Caco-2 (cell line): ENCODE results near the gene NCOA4. TPM values are rescaled to one million over a fixed set of nuclear protein-coding genes. Genes with fewer than 3 reads are reported as not detected.
A peak's percentile ranks its signal among the peaks of the same experiment; 100 is the strongest.

Source experiments
- BruUV-seq: library from RNA; stranded (reverse); fragments of 400-500 nt; replicated peaks from 2 replicates; lab custom pipeline; 2021; lab: Mats Ljungman, UMichigan
- CTCF ChIA-PET: fragments of 300-600 bp; sonication (Branson Sonifier 250); formaldehyde crosslinking; loops from one replicate; lab custom pipeline; 2022; ENCODE audit warnings: antibody characterized with exemption; lab: Charles Lee
- POLR2A ChIA-PET: fragments of 300-600 bp; sonication (Branson Sonifier 250); formaldehyde crosslinking; loops from one replicate; lab custom pipeline; 2022; ENCODE audit warnings: antibody characterized with exemption; lab: Charles Lee
- DNase-seq, 2 experiments: peaks; one replicate each; pipeline versions ENCODE4 v3.0.0 to v3.0.0-alpha.2; 2020 to 2022
- H3K27me3 ChIP-seq: replicated peaks from 2 replicates; pipeline ENCODE4 v1.6.0; 2011; ENCODE audit warnings: low read length; ENCODE audit not compliant: control insufficient read depth, insufficient read depth
- H3K36me3 ChIP-seq: 2 replicates; pipeline ENCODE4 v1.5.1; 2011; ENCODE audit warnings: low read length; ENCODE audit not compliant: control insufficient read depth, insufficient read depth
- H3K4me1 ChIP-seq: fragments of 250-450 bp; sonication (Bioruptor Pico); 2 replicates; pipeline ENCODE4 v1.5.1; 2020; ENCODE audit warnings: mild to moderate bottlenecking
- H3K4me3 ChIP-seq: 2 replicates; pipeline ENCODE4 v1.5.1; 2011; ENCODE audit warnings: low read depth, mild to moderate bottlenecking, control low read depth, low read length
- H3K9me3 ChIP-seq: fragments of 250-450 bp; sonication (Bioruptor Pico); 2 replicates; pipeline ENCODE4 v1.5.1; 2020; ENCODE audit warnings: mild to moderate bottlenecking, moderate library complexity
- H3K27ac Mint-ChIP-seq: one replicate; pipeline ENCODE4 v1.8.0; 2022; ENCODE audit warnings: mixed read lengths; ENCODE audit not compliant: unreplicated experiment
- H3K27me3 Mint-ChIP-seq: one replicate; pipeline ENCODE4 v1.8.0; 2022; ENCODE audit warnings: mixed read lengths; ENCODE audit not compliant: insufficient read depth, unreplicated experiment
- H3K36me3 Mint-ChIP-seq: one replicate; pipeline ENCODE4 v1.8.0; 2022; ENCODE audit warnings: mild to moderate bottlenecking, mixed read lengths; ENCODE audit not compliant: insufficient read depth, unreplicated experiment
- H3K4me1 Mint-ChIP-seq: one replicate; pipeline ENCODE4 v1.8.0; 2022; ENCODE audit warnings: low read depth, mixed read lengths; ENCODE audit not compliant: unreplicated experiment
- H3K4me3 Mint-ChIP-seq: one replicate; pipeline ENCODE4 v1.8.0; 2022; ENCODE audit warnings: mild to moderate bottlenecking, moderate library complexity, mixed read lengths; ENCODE audit not compliant: unreplicated experiment
- H3K9me3 Mint-ChIP-seq: one replicate; pipeline ENCODE4 v1.8.0; 2022; ENCODE audit warnings: mixed read lengths; ENCODE audit not compliant: unreplicated experiment
- intact Hi-C: fragments of 100-400 bp; cut with micrococcal nuclease; formaldehyde crosslinking; loops from one replicate; pipeline ENCODE4 v1.10.0; 2022; ENCODE audit not compliant: unreplicated experiment
- total RNA-seq: library from RNA; stranded (reverse); gene quantifications from 2 replicates; pipeline ENCODE4 v1.2.3, GENCODE V29; 2022
- TF ChIP-seq, protein P1 (sequence below), 2 experiments: fragments of 200-600 bp in 1 of 2; IDR thresholded peaks; 1 replicate in 1 of 2; 2 replicates in 1 of 2; pipeline versions ENCODE4 v1.5.1 to v1.8.0; 2011 to 2022; ENCODE audit warnings: antibody characterized with exemption in 1 of 2, control low read depth in 1 of 2, inconsistent platforms in 1 of 2, low read depth in 1 of 2, low read length in 1 of 2, mild to moderate bottlenecking in 1 of 2, moderate library complexity in 1 of 2; ENCODE audit not compliant: insufficient read depth in 1 of 2, severe bottlenecking in 1 of 2, unreplicated experiment in 1 of 2

Gene NCOA4
- total RNA-seq, 1 experiment from 2014 or later, result 139 TPM

DNA sequence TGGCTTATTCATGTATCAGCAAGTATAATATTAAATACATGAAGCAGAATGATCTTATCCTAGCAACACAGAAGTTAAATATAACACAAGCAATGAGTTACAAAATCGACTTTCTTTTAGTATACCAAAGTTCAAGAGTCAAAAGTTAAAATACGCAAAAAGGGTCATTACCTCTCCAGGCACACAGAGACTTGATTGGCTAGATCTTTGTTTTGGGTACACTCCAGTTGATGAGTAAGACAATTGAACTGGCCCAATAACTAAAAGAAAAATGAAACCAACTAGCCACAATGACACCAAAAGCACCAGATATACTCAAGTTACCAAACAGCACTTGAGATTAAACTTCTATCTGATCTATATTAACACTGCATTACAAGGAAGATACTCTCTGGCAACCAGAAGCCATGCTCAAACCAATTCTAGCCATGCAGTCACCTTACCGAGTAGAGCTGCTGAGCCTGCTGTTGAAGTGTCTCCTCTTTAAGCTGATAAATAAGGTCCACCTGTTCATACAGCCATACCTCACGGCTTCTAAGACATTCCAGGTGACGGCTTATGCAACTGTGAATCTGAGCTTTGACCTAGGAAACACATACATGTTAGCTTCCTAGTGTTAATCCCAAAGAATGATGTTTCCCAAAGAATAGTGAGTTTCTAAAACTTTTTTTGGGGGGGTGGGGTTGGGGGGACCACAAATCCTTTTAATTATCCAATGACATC lies 15.6 kb downstream of the NCOA4 start:
- intact Hi-C loops, result no loop called here
- Mint-ChIP-seq H3K27ac (peak overlapping the region; percentile 72), H3K36me3 (peaks cover 77% of the 10 kb centered on the region), H3K4me1 (peaks cover 23% of the 10 kb centered on the region), H3K27me3 (no peaks in the 10 kb centered on the region), H3K4me3 (no peak overlapping the region), H3K9me3 (no peaks in the 10 kb centered on the region)
- POLR2A ChIA-PET, result interaction anchor here (1.5 kb wide), 1 partner anchor 8 kb away, joined by 6 read pairs; no protein-coding TSS in a partner anchor
- TF ChIP-seq, protein P1, sequence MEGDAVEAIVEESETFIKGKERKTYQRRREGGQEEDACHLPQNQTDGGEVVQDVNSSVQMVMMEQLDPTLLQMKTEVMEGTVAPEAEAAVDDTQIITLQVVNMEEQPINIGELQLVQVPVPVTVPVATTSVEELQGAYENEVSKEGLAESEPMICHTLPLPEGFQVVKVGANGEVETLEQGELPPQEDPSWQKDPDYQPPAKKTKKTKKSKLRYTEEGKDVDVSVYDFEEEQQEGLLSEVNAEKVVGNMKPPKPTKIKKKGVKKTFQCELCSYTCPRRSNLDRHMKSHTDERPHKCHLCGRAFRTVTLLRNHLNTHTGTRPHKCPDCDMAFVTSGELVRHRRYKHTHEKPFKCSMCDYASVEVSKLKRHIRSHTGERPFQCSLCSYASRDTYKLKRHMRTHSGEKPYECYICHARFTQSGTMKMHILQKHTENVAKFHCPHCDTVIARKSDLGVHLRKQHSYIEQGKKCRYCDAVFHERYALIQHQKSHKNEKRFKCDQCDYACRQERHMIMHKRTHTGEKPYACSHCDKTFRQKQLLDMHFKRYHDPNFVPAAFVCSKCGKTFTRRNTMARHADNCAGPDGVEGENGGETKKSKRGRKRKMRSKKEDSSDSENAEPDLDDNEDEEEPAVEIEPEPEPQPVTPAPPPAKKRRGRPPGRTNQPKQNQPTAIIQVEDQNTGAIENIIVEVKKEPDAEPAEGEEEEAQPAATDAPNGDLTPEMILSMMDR (IDR thresholded peaks at IDR 0.05; ENCODE audit: insufficient read depth in 1 of 2, low read depth in 1 of 2, low read length in 1 of 2, severe bottlenecking in 1 of 2, unreplicated experiment in 1 of 2), result no peak
- CTCF ChIA-PET, result interaction anchor here (1.5 kb wide), 1 partner anchor 8 kb away, joined by 11 read pairs; no protein-coding TSS in a partner anchor
- BruUV-seq, result no TSS peak
- H3K4me3 ChIP-seq, result no peak overlapping the region
- H3K9me3 ChIP-seq, result no peaks in the 10 kb centered on the region
- no peaks in the 10 kb centered on the region for H3K27me3 ChIP-seq
- DNase-seq, result peak; percentile 52 to 59
- 0 out of 2 replicates have a peak, but pooled peaks cover 1% of the 10 kb centered on the region for H3K36me3 ChIP-seq
- H3K4me1 ChIP-seq, result peaks cover 28% of the 10 kb centered on the region

DNA sequence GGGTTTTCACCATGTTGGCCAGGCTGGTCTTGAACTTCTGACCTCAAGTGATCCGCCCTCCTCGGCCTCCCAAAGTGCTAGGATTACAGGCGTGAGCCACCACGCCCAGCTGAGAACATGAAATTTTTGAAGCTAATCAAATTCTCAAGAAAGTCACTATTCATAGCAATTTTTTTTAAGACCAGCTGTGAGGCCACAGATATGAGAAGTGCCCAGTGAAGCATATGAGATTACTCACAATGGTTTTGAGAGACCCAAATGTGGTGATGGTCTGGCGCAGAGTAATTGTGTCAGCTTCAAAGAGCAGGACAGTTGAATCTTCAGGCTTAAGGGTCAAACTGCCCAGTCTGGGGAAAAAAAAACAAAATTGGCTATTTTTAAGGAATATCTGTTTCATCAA lies 16.2 kb downstream of the NCOA4 start:
- no peaks in the 10 kb centered on the region for H3K27me3 ChIP-seq
- no peaks in the 10 kb centered on the region for H3K9me3 ChIP-seq
- Mint-ChIP-seq H3K9me3 (no peaks in the 10 kb centered on the region), H3K27me3 (no peaks in the 10 kb centered on the region), H3K4me1 (peaks cover 18% of the 10 kb centered on the region), H3K27ac (peak overlapping the region; percentile 72), H3K4me3 (no peak overlapping the region), H3K36me3 (peaks cover 77% of the 10 kb centered on the region)
- DNase-seq, result no peak
- TF ChIP-seq, protein P1 (IDR thresholded peaks at IDR 0.05; ENCODE audit: insufficient read depth in 1 of 2, low read depth in 1 of 2, low read length in 1 of 2, severe bottlenecking in 1 of 2, unreplicated experiment in 1 of 2), result no peak
- BruUV-seq, result no TSS peak
- peaks cover 22% of the 10 kb centered on the region for H3K4me1 ChIP-seq
- H3K4me3 ChIP-seq, result no peak overlapping the region
- ChIA-PET POLR2A (interaction anchor here (1.5 kb wide), 1 partner anchor 9 kb away, joined by 6 read pairs; no protein-coding TSS in a partner anchor), CTCF (interaction anchor here (1.5 kb wide), 1 partner anchor 9 kb away, joined by 11 read pairs; no protein-coding TSS in a partner anchor)
- H3K36me3 ChIP-seq, result 0 out of 2 replicates have a peak, but pooled peaks cover under 1% of the 10 kb centered on the region
- intact Hi-C loops, result no loop called here

DNA sequence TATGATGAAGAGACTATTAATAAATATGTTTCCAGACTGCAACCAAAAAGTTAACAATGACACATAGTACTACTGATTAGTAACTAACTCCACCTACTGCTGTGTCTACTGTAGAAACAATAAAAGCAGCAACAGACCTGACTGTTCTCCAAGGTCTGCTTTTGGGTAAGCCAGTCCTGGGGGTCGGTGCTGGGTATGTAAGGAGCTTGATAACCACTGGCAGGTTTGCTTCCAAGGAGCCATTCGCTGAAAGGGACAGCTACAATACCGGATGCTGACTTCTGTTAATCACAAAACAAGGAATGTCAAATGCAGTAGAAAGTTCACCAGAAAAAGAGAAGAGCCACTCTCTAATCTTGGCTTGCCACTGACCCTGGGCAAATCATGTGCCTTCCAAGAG lies 17.7 kb downstream of the NCOA4 start:
- Histone ChIP-seq H3K36me3 (0 out of 2 replicates have a peak, but pooled peaks cover 2% of the 10 kb centered on the region), H3K4me3 (no peak overlapping the region), H3K4me1 (peaks cover 11% of the 10 kb centered on the region; the same call in 1 of the 2 replicates), H3K27me3 (no peaks in the 10 kb centered on the region), H3K9me3 (no peaks in the 10 kb centered on the region)
- Mint-ChIP-seq H3K9me3 (no peaks in the 10 kb centered on the region), H3K4me3 (no peak overlapping the region), H3K36me3 (peaks cover 88% of the 10 kb centered on the region), H3K27me3 (no peaks in the 10 kb centered on the region), H3K27ac (no peak overlapping the region), H3K4me1 (peaks cover 7% of the 10 kb centered on the region)
- ChIA-PET CTCF (no interaction called here), POLR2A (no interaction called here)
- TF ChIP-seq, protein P1 (IDR thresholded peaks at IDR 0.05; ENCODE audit: insufficient read depth in 1 of 2, low read depth in 1 of 2, low read length in 1 of 2, severe bottlenecking in 1 of 2, unreplicated experiment in 1 of 2), result no peak
- DNase-seq, result no peak
- BruUV-seq, result no TSS peak
- intact Hi-C loops, result no loop called here
